ENCODE results near the gene GRM4.

GRM4 gene

DNA sequence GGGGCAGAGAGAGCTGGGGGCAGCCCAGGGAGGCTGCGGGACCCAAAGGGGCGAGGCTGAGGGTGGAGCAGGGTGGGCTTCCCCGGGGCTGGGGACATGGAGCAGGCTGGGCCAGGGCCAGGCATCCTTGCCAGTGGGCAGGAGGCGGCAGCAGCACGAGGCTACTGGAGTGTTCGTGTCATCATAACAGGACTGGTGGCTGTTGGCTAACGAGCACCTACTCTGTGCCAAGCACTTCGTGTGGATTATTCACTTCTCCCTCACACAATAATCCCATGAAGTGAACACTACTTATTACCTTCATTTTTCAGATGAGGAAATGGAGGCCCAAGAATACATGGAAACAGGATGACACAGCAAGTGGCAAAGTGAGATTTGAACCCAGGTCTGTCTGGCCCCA is 41.7 kb downstream of the GRM4 start:
- no peak overlapping the region for H3K4me3 ChIP-seq
- H3K27ac ChIP-seq = no peak overlapping the region
- TF ChIP-seq, protein P1, sequence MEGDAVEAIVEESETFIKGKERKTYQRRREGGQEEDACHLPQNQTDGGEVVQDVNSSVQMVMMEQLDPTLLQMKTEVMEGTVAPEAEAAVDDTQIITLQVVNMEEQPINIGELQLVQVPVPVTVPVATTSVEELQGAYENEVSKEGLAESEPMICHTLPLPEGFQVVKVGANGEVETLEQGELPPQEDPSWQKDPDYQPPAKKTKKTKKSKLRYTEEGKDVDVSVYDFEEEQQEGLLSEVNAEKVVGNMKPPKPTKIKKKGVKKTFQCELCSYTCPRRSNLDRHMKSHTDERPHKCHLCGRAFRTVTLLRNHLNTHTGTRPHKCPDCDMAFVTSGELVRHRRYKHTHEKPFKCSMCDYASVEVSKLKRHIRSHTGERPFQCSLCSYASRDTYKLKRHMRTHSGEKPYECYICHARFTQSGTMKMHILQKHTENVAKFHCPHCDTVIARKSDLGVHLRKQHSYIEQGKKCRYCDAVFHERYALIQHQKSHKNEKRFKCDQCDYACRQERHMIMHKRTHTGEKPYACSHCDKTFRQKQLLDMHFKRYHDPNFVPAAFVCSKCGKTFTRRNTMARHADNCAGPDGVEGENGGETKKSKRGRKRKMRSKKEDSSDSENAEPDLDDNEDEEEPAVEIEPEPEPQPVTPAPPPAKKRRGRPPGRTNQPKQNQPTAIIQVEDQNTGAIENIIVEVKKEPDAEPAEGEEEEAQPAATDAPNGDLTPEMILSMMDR (IDR thresholded peaks at IDR 0.05) = no peak
- DNase-seq (ENCODE audit: low spot score) = no peak

DNA sequence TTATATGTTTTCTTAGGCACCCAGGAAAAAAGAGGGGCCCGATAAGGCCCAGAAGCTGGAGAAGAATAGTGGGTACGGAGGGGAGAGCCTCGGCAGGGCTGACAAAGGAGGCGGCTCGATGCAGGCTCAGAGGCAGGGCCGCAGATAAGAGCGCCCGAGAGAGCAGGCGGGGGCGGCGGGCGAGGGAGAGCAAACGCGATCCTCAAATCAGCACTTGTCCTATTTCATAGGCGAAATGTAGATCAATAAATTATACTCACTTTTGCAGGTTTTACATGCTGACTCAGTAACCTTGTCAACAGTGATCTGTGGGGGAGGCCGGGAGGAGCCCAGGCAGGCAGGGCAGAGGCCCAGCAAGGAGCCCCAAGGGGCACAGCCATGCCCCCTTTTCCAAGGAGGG is 42.6 kb downstream of the GRM4 start:
- no peak overlapping the region for H3K27ac ChIP-seq
- DNase-seq (ENCODE audit: low spot score) = no peak
- TF ChIP-seq, protein P1 (IDR thresholded peaks at IDR 0.05) = no peak
- no peak overlapping the region for H3K4me3 ChIP-seq

DNA sequence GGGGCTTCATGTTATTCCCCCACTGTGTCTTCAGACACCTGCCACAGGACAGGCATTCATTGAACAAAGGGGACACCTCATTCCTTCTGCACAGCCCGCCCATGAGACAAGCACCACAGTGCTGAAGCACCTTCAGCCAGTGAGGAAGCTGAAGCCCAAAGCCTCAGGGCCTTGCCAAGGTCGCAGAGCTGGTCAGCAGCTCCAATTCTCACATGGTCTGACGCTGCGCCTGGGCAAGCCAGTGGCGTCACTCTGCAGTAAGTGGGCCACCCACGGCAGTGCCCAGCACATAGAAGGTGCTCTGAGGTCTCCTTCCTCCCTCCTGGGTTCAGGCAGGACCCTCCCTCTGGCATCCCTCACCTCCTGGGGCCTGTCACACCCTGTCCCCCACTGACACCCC is 43.2 kb downstream of the GRM4 start:
- Histone ChIP-seq H3K27ac (no peak overlapping the region), H3K4me3 (no peak overlapping the region)
- no peak for DNase-seq (ENCODE audit: low spot score)
- TF ChIP-seq, protein P1 (IDR thresholded peaks at IDR 0.05) = no peak

DNA sequence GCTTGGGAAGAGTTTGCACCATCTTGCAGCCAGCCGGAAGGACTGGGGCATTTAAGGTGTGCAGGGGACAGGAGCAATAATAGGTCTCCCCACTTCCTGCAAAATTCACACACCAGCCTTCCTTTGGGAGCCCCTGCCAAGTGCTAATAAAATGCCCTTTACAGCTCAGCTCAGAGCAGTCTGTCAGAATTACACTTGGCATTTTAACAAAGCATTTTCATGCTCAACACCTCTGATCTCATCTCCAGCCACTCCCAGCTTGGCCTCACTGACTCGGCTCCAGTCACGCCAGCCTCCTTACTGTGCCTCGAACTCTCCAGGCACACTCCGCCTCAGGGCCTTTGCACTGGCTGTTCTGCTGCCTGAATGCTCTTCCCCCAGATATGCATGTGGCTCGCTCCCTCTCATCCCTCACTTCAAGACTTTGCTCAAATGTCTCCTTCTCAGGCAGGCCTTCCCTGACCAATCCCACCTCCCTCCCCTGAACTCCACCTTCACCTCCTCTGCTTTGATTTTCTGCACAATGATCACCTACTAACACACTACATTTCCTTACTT is 43.7 kb downstream of the GRM4 start:
- H3K27ac ChIP-seq = no peak overlapping the region
- TF ChIP-seq, protein P1 (IDR thresholded peaks at IDR 0.05) = no peak
- no peak overlapping the region for H3K4me3 ChIP-seq
- DNase-seq (ENCODE audit: low spot score) = no peak

DNA sequence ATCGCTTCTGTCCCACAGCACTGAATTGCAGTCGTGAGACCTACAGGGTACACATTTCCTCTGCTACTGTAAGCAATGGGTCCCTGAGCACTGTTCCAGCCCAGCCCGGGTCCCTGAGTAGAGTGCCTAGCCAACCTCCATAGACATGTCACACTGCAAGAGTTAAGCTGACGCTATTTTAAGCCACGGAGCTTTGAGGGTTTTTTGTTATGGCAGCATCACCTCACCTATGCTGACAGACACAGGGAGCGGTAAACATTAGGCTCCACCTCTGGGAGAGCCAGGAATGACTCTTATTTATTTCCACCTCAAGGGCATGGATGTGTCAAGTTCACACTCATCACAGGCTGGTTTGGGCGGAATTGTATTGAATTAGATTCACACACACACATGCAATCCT is 45.1 kb downstream of the GRM4 start:
- H3K4me3 ChIP-seq = no peak overlapping the region
- TF ChIP-seq, protein P1 (IDR thresholded peaks at IDR 0.05) = no peak
- no peak for DNase-seq (ENCODE audit: low spot score)
- H3K27ac ChIP-seq = no peak overlapping the region

DNA sequence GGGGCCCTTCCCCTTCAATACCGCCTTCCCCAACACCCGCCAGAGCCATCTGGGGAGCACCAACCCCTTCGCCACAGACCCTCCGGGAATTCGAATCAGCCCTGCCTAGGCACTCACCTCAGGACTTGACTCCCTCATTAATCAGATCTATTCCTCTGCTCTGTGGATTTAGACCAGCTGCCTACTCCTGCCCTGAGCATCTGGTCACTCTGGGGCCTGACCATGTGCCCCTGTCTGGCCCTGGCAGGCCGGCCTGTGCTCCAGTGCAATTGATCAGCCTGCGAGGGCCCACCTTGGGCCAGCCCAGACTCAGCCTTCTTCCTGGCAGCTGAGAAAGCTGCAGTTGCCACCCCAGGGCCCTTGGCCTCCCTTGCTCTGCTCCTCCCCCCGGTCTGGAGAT is 46.0 kb downstream of the GRM4 start:
- no peak overlapping the region for H3K27ac ChIP-seq
- no peak overlapping the region for H3K4me3 ChIP-seq
- DNase-seq (ENCODE audit: low spot score) = no peak
- TF ChIP-seq, protein P1 (IDR thresholded peaks at IDR 0.05) = no peak

DNA sequence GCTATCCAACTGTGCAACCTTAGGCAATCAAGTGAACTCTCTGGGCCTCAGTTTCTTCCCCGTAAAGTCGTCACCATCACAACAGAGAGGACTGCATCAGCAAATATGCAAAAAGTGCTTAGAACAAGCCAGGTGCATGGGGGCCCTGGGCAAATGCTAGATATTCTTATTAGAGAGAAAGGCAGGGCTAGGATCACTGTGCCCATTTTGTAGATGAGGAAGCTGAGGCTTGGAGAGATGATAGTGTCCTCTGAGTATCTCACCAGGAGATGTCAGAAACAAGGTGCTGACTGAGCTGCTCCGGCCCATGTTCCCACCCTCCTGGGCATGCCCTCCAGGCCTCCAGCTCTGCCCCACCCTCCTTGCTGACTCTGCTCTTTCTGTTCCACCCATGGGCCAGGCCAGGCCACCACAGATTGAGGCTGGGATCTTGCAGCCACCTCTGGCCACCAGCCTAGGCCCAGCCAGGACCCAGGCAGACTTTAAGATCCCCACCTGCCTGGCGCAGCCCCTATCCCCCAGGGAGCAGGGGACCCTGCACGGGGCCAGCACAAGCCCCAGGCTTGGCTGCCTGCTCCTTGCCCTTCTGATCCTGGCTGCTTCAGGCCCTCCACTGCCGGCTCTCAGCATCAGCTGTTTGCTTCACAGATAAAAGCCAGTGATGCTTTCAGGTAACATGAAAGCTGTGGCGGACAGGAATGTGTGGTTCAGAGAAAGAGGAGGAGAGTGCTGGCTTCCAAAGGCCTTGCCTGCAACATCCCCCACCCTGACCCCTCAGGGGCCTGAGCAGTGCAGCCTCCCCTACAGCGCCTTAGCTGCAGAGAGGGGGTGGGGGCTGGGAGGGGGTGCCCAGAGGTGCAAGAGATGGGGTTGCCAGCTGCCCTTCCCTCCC is 47.6 kb downstream of the GRM4 start:
- DNase-seq (ENCODE audit: low spot score) = no peak
- no peak overlapping the region for H3K27ac ChIP-seq
- H3K4me3 ChIP-seq = no peak overlapping the region
- TF ChIP-seq, protein P1 (IDR thresholded peaks at IDR 0.05) = no peak

All from coronary artery (tissue), 2 donors.